ENCODE results near the gene AK5.

- no peak for TF ChIP-seq CTCF (IDR thresholded peaks at IDR 0.05)
- no peak for TF ChIP-seq POLR2A (IDR thresholded peaks at IDR 0.05)
Observed at GRCh38 chr1:77465922-77466321, 184.1 kb downstream of the AK5 start.

Measured in ovary (tissue), 3 donors.